Astrocyte (in vitro differentiated cells and primary cell): Measurements from ENCODE around the gene SLC29A2.

Experiments used
- EZH2 ChIP-seq: IDR thresholded peaks from 2 replicates; pipeline ENCODE4 v1.6.1; 2012; ENCODE audit warnings: mild to moderate bottlenecking, low read length, inconsistent platforms; ENCODE audit not compliant: insufficient read depth
- TF ChIP-seq, protein P1 (sequence below): IDR thresholded peaks from 2 replicates; pipeline ENCODE4 v1.5.1; 2011; ENCODE audit warnings: low read depth, mild to moderate bottlenecking, inconsistent platforms, low read length, moderate library complexity; ENCODE audit not compliant: insufficient read depth

DNA sequence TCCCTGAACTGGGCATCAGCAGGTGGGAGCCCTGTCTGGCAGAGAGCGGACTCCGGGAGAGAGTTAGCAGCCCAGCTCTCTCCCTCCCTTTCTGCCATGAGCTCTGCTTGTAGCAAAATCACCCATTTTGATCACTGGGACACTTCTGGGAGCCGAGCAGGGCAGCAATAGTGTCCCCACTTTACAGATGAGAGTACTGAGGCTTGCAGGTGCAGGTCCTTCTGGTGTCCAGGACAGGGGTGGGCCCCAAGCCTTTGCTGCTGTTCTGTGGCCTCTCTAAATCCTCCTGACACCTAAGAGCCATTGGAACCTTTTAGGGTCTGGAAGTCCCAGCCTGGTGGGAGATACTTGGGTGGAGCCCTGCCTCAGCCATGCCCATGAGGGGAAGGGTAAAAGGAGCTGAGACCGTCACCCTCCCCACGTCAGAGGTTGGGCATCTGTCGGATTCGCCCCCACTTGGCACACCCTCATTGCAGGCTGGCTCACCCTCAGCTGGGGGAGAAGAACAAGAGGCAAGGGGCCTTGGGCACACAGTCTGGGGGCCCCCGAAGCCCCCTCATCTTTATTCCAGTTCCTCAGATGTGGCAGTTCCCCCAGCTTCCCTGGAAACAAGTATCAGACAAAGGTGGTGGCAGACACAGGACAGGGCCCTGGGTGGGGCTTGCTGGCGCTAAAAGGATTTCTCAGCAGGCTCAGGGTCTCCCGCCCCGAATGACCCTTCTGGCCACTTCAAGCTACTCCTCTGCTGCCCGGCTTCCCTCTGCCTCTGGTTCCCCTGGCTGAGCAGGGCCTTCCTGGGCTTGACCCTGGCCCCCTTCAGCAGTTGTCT lies 39.8 kb downstream of the SLC29A2 start:
- TF ChIP-seq, protein P1, sequence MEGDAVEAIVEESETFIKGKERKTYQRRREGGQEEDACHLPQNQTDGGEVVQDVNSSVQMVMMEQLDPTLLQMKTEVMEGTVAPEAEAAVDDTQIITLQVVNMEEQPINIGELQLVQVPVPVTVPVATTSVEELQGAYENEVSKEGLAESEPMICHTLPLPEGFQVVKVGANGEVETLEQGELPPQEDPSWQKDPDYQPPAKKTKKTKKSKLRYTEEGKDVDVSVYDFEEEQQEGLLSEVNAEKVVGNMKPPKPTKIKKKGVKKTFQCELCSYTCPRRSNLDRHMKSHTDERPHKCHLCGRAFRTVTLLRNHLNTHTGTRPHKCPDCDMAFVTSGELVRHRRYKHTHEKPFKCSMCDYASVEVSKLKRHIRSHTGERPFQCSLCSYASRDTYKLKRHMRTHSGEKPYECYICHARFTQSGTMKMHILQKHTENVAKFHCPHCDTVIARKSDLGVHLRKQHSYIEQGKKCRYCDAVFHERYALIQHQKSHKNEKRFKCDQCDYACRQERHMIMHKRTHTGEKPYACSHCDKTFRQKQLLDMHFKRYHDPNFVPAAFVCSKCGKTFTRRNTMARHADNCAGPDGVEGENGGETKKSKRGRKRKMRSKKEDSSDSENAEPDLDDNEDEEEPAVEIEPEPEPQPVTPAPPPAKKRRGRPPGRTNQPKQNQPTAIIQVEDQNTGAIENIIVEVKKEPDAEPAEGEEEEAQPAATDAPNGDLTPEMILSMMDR: no peak
- no peak for TF ChIP-seq EZH2
